GM23248 (cell line): ENCODE results near the gene PGLYRP3.

Experiments used
- EZH2 ChIP-seq: fragments of 200-600 bp; sonication (generic); IDR thresholded peaks from 2 replicates; pipeline ENCODE4 v1.6.1; 2018; ENCODE audit warnings: antibody characterized with exemption, mild to moderate bottlenecking; ENCODE audit not compliant: insufficient read depth, poor library complexity, severe bottlenecking
- EZH2phosphoT487 ChIP-seq: fragments of 200-600 bp; sonication (generic); IDR thresholded peaks from 2 replicates; pipeline ENCODE4 v1.6.1; 2018; ENCODE audit warnings: antibody characterized with exemption, moderate library complexity, mild to moderate bottlenecking, low read depth; ENCODE audit not compliant: insufficient read depth

- no peak for TF ChIP-seq EZH2
- TF ChIP-seq EZH2phosphoT487, result no peak
These were observed 2.2 kb downstream of the PGLYRP3 start for GRCh38 chr1:153310526-153310925.
